Uterus (tissue), 4 donors: ENCODE data around the gene CLASP2. TPM values are rescaled to one million over a fixed set of nuclear protein-coding genes. Genes with fewer than 3 reads are reported as not detected.

Experiments
- DNase-seq, 2 donors: peaks; one replicate each; pipeline ENCODE4 v3.0.0-alpha.2; 2019 to 2020
- H3K27ac ChIP-seq, 2 donors: fragments of 200-600 bp; sonication (generic); 1 replicate in 1 of 2; 2 replicates in 1 of 2; pipeline ENCODE4 v1.5.1; 2016 to 2018
- H3K27me3 ChIP-seq, 2 donors: fragments of 200-600 bp; sonication (generic); one replicate each; pipeline ENCODE4 v1.5.1; 2018 to 2019; ENCODE audit warnings: control low read depth in 1 of 2
- H3K36me3 ChIP-seq, 2 donors: fragments of 200-600 bp; sonication (generic); one replicate each; pipeline ENCODE4 v1.5.1; 2019; ENCODE audit warnings: control low read depth in 1 of 2
- H3K4me1 ChIP-seq, 2 donors: fragments of 200-600 bp; sonication (generic); one replicate each; pipeline ENCODE4 v1.5.1; 2018 to 2019; ENCODE audit warnings: control low read depth in 1 of 2
- H3K4me3 ChIP-seq, 2 donors: fragments of 200-600 bp; sonication (generic); 1 replicate in 1 of 2; 2 replicates in 1 of 2; pipeline ENCODE4 v1.5.1; 2018 to 2019; ENCODE audit warnings: mild to moderate bottlenecking in 1 of 2
- H3K9me3 ChIP-seq, 2 donors: fragments of 200-600 bp; sonication (generic); one replicate each; pipeline ENCODE4 v1.5.1; 2019; ENCODE audit warnings: control low read depth in 1 of 2
- CTCF ChIP-seq, 4 experiments: fragments of 200-600 bp in 2 of 4; fragments of 450-650 bp in 2 of 4; sonication (generic) in 2 of 4; IDR thresholded peaks; one replicate each; pipeline ENCODE4 v1.5.1; 2016 to 2019; ENCODE audit warnings: antibody characterized with exemption in 4 of 4, mild to moderate bottlenecking in 2 of 4, moderate library complexity in 1 of 4
- POLR2A ChIP-seq, 2 donors: fragments of 450-650 bp; IDR thresholded peaks; one replicate each; pipeline ENCODE4 v1.6.1; 2016; ENCODE audit warnings: antibody characterized with exemption in 2 of 2, mild to moderate bottlenecking in 1 of 2, moderate library complexity in 1 of 2
- intact Hi-C: fragments of 100-400 bp; cut with DNase I; formaldehyde crosslinking; loops from one replicate; pipeline ENCODE4 v1.15.1; 2023; ENCODE audit warnings: low total_unique reads
- total RNA-seq, 4 donors: library from RNA; depleted of rRNA in 3 of 4; stranded (reverse); fragments of >200 nt in 3 of 4; gene quantifications; one replicate each; pipeline versions ENCODE4 v1.1.0 to v1.2.4, GENCODE V29; 2014 to 2023
- donor health status: DM: yes; HTN: yes; CAD: no.

CLASP2 gene
- total RNA-seq, 4 donors from 2014 or later: 34.1 to 159 (median 76.2) TPM

DNA sequence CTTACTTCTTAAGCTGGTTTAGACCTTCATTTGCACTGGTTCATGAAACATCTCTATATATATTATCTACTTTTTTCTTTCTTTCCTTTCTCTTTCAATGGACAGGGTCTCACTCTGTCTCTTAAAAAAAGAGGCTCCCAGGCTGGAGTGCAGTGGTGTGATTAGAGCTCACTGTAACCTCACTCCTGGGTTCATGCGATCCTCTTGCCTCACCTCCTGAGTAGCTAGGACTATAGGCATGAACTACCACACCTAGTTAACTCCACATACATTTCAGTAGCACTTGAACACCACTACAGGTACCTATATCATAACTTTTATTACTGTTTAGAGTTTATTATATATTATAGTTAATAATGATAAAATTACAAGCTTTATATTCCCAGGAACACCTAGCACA lies 160.8 kb downstream of the CLASP2 start:
- Histone ChIP-seq H3K9me3 (no peaks in the 10 kb centered on the region), H3K36me3 (peaks cover 0 to 3% of the 10 kb centered on the region in 2 donors), H3K27ac (no peak overlapping the region), H3K4me3 (no peak overlapping the region), H3K27me3 (no peaks in the 10 kb centered on the region), H3K4me1 (no peaks in the 10 kb centered on the region)
- intact Hi-C loops: no loop called here
- no peak for DNase-seq
- TF ChIP-seq POLR2A (IDR thresholded peaks at IDR 0.05): no peak
- TF ChIP-seq CTCF (IDR thresholded peaks at IDR 0.05): no peak

GRCh38 chr3:33547101-33547500 lies 171.0 kb downstream of the CLASP2 start:
- intact Hi-C loops: no loop called here
- Histone ChIP-seq H3K4me1 (no peaks in the 10 kb centered on the region), H3K4me3 (no peak overlapping the region), H3K36me3 (no peaks in the 10 kb centered on the region), H3K27me3 (no peaks in the 10 kb centered on the region), H3K9me3 (no peaks in the 10 kb centered on the region), H3K27ac (no peak overlapping the region)
- TF ChIP-seq POLR2A (IDR thresholded peaks at IDR 0.05): no peak
- no peak for TF ChIP-seq CTCF (IDR thresholded peaks at IDR 0.05)
- DNase-seq: no peak

- Histone ChIP-seq H3K36me3 (no peaks in the 10 kb centered on the region), H3K27me3 (no peaks in the 10 kb centered on the region), H3K4me1 (no peaks in the 10 kb centered on the region), H3K27ac (no peak overlapping the region), H3K4me3 (no peak overlapping the region), H3K9me3 (no peaks in the 10 kb centered on the region)
- TF ChIP-seq POLR2A (IDR thresholded peaks at IDR 0.05) (no peak), CTCF (IDR thresholded peaks at IDR 0.05) (no peak)
- DNase-seq: no peak
- intact Hi-C loops: no loop called here
These were observed 173.9 kb downstream of the CLASP2 start for GRCh38 chr3:33544126-33544525.

DNA sequence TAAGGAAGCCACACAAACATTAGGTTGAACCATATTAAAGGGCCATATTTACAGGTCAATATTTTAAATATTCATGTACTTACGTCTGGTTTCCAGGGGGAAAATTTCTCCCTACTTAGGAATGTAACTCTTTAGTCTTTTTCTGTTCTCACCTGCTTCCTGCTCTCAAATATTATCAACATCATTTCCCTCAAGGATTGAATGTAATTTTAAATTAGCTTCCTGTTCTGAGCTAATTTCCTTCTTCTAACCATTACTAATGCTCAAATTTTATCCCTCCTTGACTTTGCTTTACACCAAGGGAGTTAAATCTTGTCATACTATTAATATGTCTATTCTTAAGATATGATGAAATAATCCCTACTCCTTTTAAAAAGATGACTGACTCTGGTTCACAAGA lies 174.5 kb downstream of the CLASP2 start:
- H3K27ac ChIP-seq: no peak overlapping the region
- no peaks in the 10 kb centered on the region for H3K27me3 ChIP-seq
- no peak for DNase-seq
- intact Hi-C loops: no loop called here
- no peaks in the 10 kb centered on the region for H3K36me3 ChIP-seq
- no peak for TF ChIP-seq CTCF (IDR thresholded peaks at IDR 0.05)
- no peak for TF ChIP-seq POLR2A (IDR thresholded peaks at IDR 0.05)
- no peak overlapping the region for H3K4me3 ChIP-seq
- no peaks in the 10 kb centered on the region for H3K4me1 ChIP-seq
- H3K9me3 ChIP-seq: no peaks in the 10 kb centered on the region

GRCh38 chr3:33541918-33542317 lies 176.1 kb downstream of the CLASP2 start:
- Histone ChIP-seq H3K27me3 (no peaks in the 10 kb centered on the region), H3K9me3 (no peaks in the 10 kb centered on the region), H3K4me3 (no peak overlapping the region), H3K27ac (no peak overlapping the region), H3K36me3 (no peaks in the 10 kb centered on the region), H3K4me1 (no peaks in the 10 kb centered on the region)
- DNase-seq: no peak
- TF ChIP-seq POLR2A (IDR thresholded peaks at IDR 0.05) (no peak), CTCF (IDR thresholded peaks at IDR 0.05) (no peak)
- intact Hi-C loops: no loop called here
